HCT116 (cell line): ENCODE measurements around the gene HJURP. TPM values are rescaled to one million over a fixed set of nuclear protein-coding genes. Genes with fewer than 3 reads are reported as not detected.

Experiments
- ATAC-seq: fragments of 200-7000 bp; cut with Tn5 transposase; 2 replicates; pipeline ENCODE4 v1.9.1; 2020; ENCODE audit warnings: mild to moderate bottlenecking, moderate library complexity
- BruUV-seq: library from RNA; stranded (reverse); fragments of 400-500 nt; replicated peaks from 2 replicates; lab custom pipeline; 2021; lab: Mats Ljungman, UMichigan
- CTCF ChIA-PET: fragments of 300-600 bp; sonication (Branson Sonifier 250); formaldehyde crosslinking; loops from one replicate; lab custom pipeline; 2021; ENCODE audit warnings: antibody characterized with exemption; lab: Charles Lee
- POLR2A ChIA-PET: fragments of 300-600, 350-600 bp; sonication (Branson Sonifier 250); formaldehyde crosslinking; loops from one replicate; lab custom pipeline; 2021; ENCODE audit warnings: antibody characterized with exemption; lab: Charles Lee
- RAD21 ChIA-PET, 2 experiments: fragments of 300-600 bp; sonication (Branson Sonifier 250); formaldehyde crosslinking; loops; one replicate each; lab custom pipeline; 2023; ENCODE audit warnings: low total read pairs in 2 of 2; ENCODE audit not compliant: uncharacterized antibody in 2 of 2, unreplicated experiment in 2 of 2, low non-redundant PET in 1 of 2; lab: Charles Lee
- DNase-seq: peaks from one replicate; pipeline ENCODE4 v3.0.0-alpha.2; 2010; ENCODE audit warnings: low read depth, low spot score
- H2AFZ ChIP-seq: fragments of 200-600 bp; shearing (Covaris generic), sonication (generic); 2 replicates; pipeline ENCODE4 v1.6.1; 2017; ENCODE audit warnings: low read depth, mixed run types, mixed read lengths, antibody characterized with exemption, low read length; ENCODE audit not compliant: poor library complexity, severe bottlenecking
- H3K27ac ChIP-seq: 2 replicates; pipeline ENCODE4 v1.5.1; 2012; ENCODE audit warnings: low read depth, low read length
- H3K27me3 ChIP-seq: fragments of 200-600 bp; sonication (generic); 2 replicates; pipeline ENCODE4 v1.6.1; 2016; ENCODE audit warnings: mixed run types, low read length, mixed read lengths; ENCODE audit not compliant: insufficient read depth
- H3K36me3 ChIP-seq, 2 experiments: fragments of 200-500 bp in 1 of 2; fragments of 200-600 bp in 1 of 2; sonication (Bioruptor generic) in 1 of 2; sonication (generic) in 1 of 2; 2 replicates each; pipeline versions ENCODE4 v1.5.1 to v1.6.1; 2014 to 2016; ENCODE audit warnings: low read length in 2 of 2, inconsistent platforms in 1 of 2, mixed read lengths in 1 of 2, mixed run types in 1 of 2; ENCODE audit not compliant: insufficient read depth in 2 of 2, control insufficient read depth in 1 of 2
- H3K4me1 ChIP-seq, 2 experiments: fragments of 200-600 bp in 1 of 2; sonication (generic) in 1 of 2; 2 replicates each; pipeline versions ENCODE4 v1.5.1 to v1.6.1; 2012 to 2017; ENCODE audit warnings: low read length in 2 of 2, inconsistent platforms in 1 of 2, mild to moderate bottlenecking in 1 of 2, mixed read lengths in 1 of 2, mixed run types in 1 of 2, moderate library complexity in 1 of 2; ENCODE audit not compliant: insufficient read depth in 2 of 2, control insufficient read depth in 1 of 2
- H3K4me2 ChIP-seq: fragments of 200-600 bp; sonication (generic); 2 replicates; pipeline ENCODE4 v1.6.1; 2017; ENCODE audit warnings: mixed run types, low read length, mixed read lengths
- H3K4me3 ChIP-seq, 2 experiments: fragments of 200-600 bp in 1 of 2; sonication (generic) in 1 of 2; replicated peaks in 1 of 2; 2 replicates each; pipeline ENCODE4 v1.5.1; 2011 to 2016; ENCODE audit warnings: low read length in 2 of 2, control low read depth in 1 of 2, low read depth in 1 of 2, mild to moderate bottlenecking in 1 of 2, mixed read lengths in 1 of 2, mixed run types in 1 of 2
- H3K79me2 ChIP-seq: fragments of 200-600 bp; sonication (generic); 2 replicates; pipeline ENCODE4 v1.6.1; 2017; ENCODE audit warnings: mild to moderate bottlenecking, mixed run types, low read length, moderate library complexity, mixed read lengths; ENCODE audit not compliant: insufficient read depth
- H3K9ac ChIP-seq: fragments of 200-600 bp; sonication (generic); 2 replicates; pipeline ENCODE4 v1.6.1; 2016; ENCODE audit warnings: low read length, mixed read lengths
- H3K9me2 ChIP-seq: fragments of 200-600 bp; sonication (generic), shearing (Covaris generic); 2 replicates; pipeline ENCODE4 v1.6.1; 2017; ENCODE audit warnings: mixed run types, mild to moderate bottlenecking, moderate library complexity; ENCODE audit not compliant: insufficient read depth
- H3K9me3 ChIP-seq, 2 experiments: fragments of 200-500 bp in 1 of 2; fragments of 200-600 bp in 1 of 2; sonication (Bioruptor generic) in 1 of 2; sonication (generic) in 1 of 2; 2 replicates each; pipeline ENCODE4 v1.6.1; 2014 to 2017; ENCODE audit warnings: low read length in 2 of 2, mixed read lengths in 2 of 2, inconsistent platforms in 1 of 2, low read depth in 1 of 2, mild to moderate bottlenecking in 1 of 2, mixed run types in 1 of 2, moderate library complexity in 1 of 2; ENCODE audit not compliant: control insufficient read depth in 1 of 2, insufficient read depth in 1 of 2
- H4K20me1 ChIP-seq: fragments of 200-600 bp; sonication (generic), shearing (Covaris generic); 2 replicates; pipeline ENCODE4 v1.6.1; 2017; ENCODE audit warnings: mixed run types, mild to moderate bottlenecking, moderate library complexity; ENCODE audit not compliant: insufficient read depth
- ATF3 ChIP-seq: IDR thresholded peaks from 2 replicates; pipeline ENCODE4 v1.6.1; 2012
- EGR1 ChIP-seq: IDR thresholded peaks from 2 replicates; pipeline ENCODE4 v1.6.1; 2012; ENCODE audit warnings: low read depth
- ELF1 ChIP-seq: IDR thresholded peaks from 2 replicates; pipeline ENCODE4 v1.6.1; 2012; ENCODE audit warnings: low read depth, borderline replicate concordance
- EZH2 ChIP-seq: fragments of 200-600 bp; sonication (generic); IDR thresholded peaks from 2 replicates; pipeline ENCODE4 v1.6.1; 2017; ENCODE audit warnings: antibody characterized with exemption, mixed run types
- JUND ChIP-seq: IDR thresholded peaks from 2 replicates; pipeline ENCODE4 v1.6.1; 2012
- RAD21 ChIP-seq: IDR thresholded peaks from 2 replicates; pipeline ENCODE4 v1.6.1; 2012; ENCODE audit warnings: low read depth, mild to moderate bottlenecking
- SIN3A ChIP-seq: IDR thresholded peaks from 2 replicates; pipeline ENCODE4 v1.6.1; 2012; ENCODE audit warnings: low read depth
- SP1 ChIP-seq: IDR thresholded peaks from 2 replicates; pipeline ENCODE4 v1.6.1; 2012; ENCODE audit warnings: low read depth
- SRF ChIP-seq: IDR thresholded peaks from 2 replicates; pipeline ENCODE4 v1.6.1; 2012; ENCODE audit warnings: low read depth
- ZFX ChIP-seq: fragments of 450-650 bp; IDR thresholded peaks from 2 replicates; pipeline ENCODE4 v1.6.1; 2017
- ZNF274 ChIP-seq: fragments of 200-500 bp; sonication (Bioruptor generic); IDR thresholded peaks from 2 replicates; pipeline ENCODE4 v1.6.1; 2014; ENCODE audit warnings: mild to moderate bottlenecking, low read depth, low read length, inconsistent platforms
- intact Hi-C: fragments of 100-400 bp; cut with micrococcal nuclease; formaldehyde crosslinking; loops from 2 replicates; pipeline ENCODE4 v1.10.0; 2022
- total RNA-seq: library from RNA; stranded (reverse); gene quantifications from one replicate; pipeline ENCODE4 v1.2.1, GENCODE V29; 2021; ENCODE audit not compliant: unreplicated experiment
- TF ChIP-seq, protein P1 (sequence below), 3 experiments: fragments of 200-600 bp in 1 of 3; sonication (generic) in 1 of 3; IDR thresholded peaks in 2 of 3; conservative IDR thresholded peaks in 1 of 3; 2 replicates each; pipeline ENCODE4 v1.5.1; 2012 to 2017; ENCODE audit warnings: low read depth in 2 of 3, low read length in 2 of 3, antibody characterized with exemption in 1 of 3, borderline replicate concordance in 1 of 3, control low read depth in 1 of 3, mild to moderate bottlenecking in 1 of 3, mixed read lengths in 1 of 3, mixed run types in 1 of 3, moderate library complexity in 1 of 3; ENCODE audit not compliant: insufficient read depth in 1 of 3

Gene HJURP
- total RNA-seq, 1 experiment from 2014 or later: 64.1 TPM

- no peaks in the 10 kb centered on the region for H3K9me2 ChIP-seq
- ChIA-PET POLR2A (no interaction called here), CTCF (interaction anchor here (1.0 to 1.8 kb wide), 2 partner anchors 26 to 428 kb away, joined by 3 to 5 read pairs; no protein-coding TSS in a partner anchor), RAD21 (no interaction called here)
- H3K27me3 ChIP-seq: no peaks in the 10 kb centered on the region
- no peaks in the 10 kb centered on the region for H3K4me1 ChIP-seq
- H2AFZ ChIP-seq: no peak overlapping the region
- no peaks in the 10 kb centered on the region for H3K9me3 ChIP-seq
- DNase-seq: no peak
- H3K79me2 ChIP-seq: peaks cover 27% of the 10 kb centered on the region
- BruUV-seq: no TSS peak
- no peak overlapping the region for H3K9ac ChIP-seq
- H3K4me2 ChIP-seq: no peak overlapping the region
- no peak overlapping the region for H3K4me3 ChIP-seq
- intact Hi-C loops: loop anchor here (10.0 kb wide), 1 partner anchor 347 kb away; no protein-coding TSS in a partner anchor
- no peak for ATAC-seq
- H3K27ac ChIP-seq: no peak overlapping the region
- TF ChIP-seq ELF1 (no peak), ATF3 (no peak), RAD21 (no peak), JUND (no peak), SP1 (no peak), ZFX (no peak), SIN3A (no peak), EZH2 (no peak), SRF (no peak), EGR1 (no peak), ZNF274 (no peak)
- TF ChIP-seq, protein P1, sequence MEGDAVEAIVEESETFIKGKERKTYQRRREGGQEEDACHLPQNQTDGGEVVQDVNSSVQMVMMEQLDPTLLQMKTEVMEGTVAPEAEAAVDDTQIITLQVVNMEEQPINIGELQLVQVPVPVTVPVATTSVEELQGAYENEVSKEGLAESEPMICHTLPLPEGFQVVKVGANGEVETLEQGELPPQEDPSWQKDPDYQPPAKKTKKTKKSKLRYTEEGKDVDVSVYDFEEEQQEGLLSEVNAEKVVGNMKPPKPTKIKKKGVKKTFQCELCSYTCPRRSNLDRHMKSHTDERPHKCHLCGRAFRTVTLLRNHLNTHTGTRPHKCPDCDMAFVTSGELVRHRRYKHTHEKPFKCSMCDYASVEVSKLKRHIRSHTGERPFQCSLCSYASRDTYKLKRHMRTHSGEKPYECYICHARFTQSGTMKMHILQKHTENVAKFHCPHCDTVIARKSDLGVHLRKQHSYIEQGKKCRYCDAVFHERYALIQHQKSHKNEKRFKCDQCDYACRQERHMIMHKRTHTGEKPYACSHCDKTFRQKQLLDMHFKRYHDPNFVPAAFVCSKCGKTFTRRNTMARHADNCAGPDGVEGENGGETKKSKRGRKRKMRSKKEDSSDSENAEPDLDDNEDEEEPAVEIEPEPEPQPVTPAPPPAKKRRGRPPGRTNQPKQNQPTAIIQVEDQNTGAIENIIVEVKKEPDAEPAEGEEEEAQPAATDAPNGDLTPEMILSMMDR (IDR thresholded peaks at IDR 0.05 in 2 of 3, conservative IDR thresholded peaks at IDR 0.05 in 1 of 3; ENCODE audit: borderline replicate concordance in 1 of 3, insufficient read depth in 1 of 3, low read depth in 2 of 3, low read length in 2 of 3): no peak
- TF ChIP-seq, all 23 proteins: peak for 0
- Histone ChIP-seq H3K36me3 (peaks cover 21 to 22% of the 10 kb centered on the region in 2 experiments), H4K20me1 (no peaks in the 10 kb centered on the region; the same call in 1 of the 2 replicates)
Measured at GRCh38 chr2:233831861-233832260, 22.5 kb downstream of the HJURP start.
